ENCODE measurements around the gene CPN2. TPM values are rescaled to one million over a fixed set of nuclear protein-coding genes. Genes with fewer than 3 reads are reported as not detected.

Gene CPN2, protein sequence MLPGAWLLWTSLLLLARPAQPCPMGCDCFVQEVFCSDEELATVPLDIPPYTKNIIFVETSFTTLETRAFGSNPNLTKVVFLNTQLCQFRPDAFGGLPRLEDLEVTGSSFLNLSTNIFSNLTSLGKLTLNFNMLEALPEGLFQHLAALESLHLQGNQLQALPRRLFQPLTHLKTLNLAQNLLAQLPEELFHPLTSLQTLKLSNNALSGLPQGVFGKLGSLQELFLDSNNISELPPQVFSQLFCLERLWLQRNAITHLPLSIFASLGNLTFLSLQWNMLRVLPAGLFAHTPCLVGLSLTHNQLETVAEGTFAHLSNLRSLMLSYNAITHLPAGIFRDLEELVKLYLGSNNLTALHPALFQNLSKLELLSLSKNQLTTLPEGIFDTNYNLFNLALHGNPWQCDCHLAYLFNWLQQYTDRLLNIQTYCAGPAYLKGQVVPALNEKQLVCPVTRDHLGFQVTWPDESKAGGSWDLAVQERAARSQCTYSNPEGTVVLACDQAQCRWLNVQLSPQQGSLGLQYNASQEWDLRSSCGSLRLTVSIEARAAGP
- polyA plus RNA-seq (2013, experiment 1 of 2; ENCODE audit: insufficient read length) = 0.07 TPM
- 0.07 TPM for polyA plus RNA-seq (2013, experiment 2 of 2; ENCODE audit: insufficient read length)

DNA sequence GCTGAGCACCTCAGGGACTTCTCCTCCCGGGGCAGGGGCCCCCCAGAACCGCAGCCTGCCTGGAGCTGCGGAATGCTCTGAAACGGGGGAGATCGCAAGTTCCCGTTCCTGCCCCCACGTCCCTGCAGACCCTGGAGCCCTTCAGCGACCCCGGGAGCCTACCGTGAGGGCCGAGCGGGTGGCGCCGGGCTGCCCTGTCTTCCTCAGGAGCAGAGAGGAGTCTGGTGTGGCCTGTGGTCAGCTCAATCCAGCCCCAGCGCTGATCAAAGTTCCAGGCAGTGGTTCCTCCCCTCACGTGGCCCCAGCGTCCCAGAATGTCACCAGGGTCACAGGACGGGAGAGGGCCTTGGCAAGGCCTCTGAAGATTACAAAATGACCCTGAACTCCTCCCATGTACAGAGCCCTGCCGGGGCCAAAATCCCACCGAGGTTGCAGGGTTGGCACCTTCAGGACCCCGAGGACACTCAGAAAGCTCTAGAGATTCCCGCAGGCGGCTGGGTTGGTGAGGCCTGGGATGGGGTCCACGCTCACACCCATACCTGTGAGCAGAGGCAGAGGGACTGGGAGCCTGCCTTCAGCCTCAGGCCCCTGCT lies at the start of gene CPN2:
CPN2 (minus strand) TSS at position 249 of the 593 bp plus-strand sequence. CDS start 8,626 bp downstream, outside the sequence.
- no peak for DNase-seq

DNA sequence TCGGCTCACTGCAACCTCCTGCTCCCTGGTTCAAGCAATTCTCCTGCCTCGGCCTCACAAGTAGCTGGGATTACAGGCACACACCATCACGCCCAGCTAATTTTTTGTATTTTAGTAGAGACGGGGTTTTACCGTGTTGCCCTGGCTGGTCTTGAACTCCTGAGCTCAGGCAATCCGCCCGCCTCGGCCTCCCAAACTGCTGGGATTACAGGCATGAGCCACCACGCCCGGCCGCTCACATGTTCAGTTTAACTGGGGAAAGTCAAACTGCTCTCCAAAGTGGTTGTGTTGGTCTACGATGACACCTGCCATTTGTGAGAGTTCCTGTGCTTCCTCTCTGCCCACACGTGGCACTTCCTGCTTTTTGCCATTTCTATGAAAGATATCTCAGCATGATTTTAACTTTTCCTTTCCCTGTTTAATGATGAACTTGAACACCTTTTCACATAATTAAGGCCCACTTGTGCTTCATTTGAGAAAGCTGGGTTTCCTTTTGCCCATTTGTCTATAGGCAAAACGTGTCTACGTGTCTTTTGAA lies 48.8 kb upstream of the CPN2 start:
- DNase-seq = no peak

DNA sequence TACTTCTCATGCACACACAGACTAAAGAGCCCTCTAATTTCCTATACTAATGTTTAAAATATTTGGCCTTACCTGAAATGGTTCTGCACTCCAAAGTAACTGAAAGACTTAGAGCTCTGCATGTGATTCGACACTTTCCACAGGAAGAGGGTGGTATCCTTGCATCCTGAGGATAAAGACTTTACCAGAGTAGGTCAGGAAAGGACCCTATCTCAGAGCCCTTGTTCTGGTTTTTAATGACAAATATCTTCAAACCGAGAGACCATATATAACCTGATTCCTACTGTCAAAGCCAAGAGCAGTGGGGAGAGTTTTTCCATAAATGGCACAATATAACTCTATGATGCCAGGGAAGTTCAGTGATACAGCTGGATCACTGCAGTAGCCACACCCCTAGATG lies 48.0 kb upstream of the CPN2 start, which contains the start of gene GP5:
GP5 (minus strand) TSS at position 101 of the 400 bp plus-strand sequence. CDS start 984 bp downstream, outside the sequence.
- no peak for DNase-seq

DNA sequence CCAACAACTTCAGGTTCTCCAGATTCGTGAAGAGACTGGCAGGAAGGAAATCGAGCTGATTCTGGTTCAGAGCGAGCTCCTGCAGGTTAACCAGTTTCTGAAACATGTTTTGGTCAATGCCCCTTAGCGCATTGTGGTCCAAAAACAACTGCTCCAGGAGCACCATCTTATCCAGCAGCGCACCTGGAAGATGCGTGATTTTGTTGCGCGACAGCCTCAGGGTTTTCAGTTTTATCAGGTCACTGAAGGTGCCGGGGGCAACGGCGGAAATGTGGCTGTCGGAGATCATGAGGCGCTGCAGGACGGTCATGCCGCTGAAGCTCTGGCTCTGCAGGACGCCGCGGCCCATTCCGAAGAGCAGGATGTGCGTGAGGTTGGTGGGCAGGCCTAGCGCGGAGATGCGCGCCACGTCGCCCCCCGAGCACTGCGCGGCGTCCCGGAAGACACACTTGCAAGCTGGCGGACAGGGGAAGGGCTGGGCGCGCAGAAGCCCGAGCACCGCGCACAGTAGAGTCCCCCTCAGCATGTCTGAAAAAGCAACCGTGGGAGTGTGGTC lies 46.7 kb upstream of the CPN2 start:
- DNase-seq = peak; percentile 25

DNA sequence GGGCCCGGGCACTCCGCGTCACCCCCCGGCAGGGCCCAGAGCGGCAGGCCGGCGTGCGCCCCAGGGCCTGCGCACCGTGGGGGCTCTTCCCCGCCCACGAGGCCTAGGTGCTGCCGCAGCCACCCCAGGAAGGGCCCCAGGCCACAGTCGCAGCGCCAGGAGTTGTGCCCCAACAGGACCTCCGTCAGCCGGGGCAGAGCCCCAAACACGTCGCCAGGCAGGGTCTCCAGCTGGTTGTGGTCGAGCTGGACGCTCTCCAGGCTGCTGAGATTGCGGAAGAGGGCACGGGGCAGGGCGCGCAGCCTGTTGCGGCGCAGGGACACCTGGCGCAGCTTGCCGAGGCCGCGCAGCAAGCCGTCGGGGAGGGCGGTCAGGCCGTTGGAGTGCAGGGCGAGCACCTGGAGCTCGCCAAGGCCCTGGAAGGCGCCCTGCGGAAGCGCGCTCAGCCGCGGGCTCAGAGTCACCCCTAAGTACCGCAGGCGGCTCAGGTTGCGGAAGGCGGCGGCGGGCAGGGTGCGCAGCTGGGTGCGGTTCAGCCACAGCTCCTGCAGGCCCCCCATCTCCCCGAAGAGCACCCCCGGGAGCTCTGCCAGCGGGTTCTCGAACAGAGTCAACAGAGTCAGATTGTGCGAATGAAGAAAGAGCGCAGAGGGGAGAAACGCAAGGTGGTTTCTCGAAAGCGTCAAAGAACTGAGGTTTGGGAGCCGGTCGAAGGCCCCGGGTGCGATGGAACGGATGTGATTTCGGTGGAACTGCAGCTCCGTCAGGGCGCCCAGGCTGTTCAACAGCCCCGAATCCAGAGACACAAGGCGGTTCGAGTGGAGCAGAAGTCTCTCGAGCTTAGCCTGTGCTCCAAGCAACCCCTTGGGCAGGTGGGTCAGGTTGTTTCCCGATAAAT lies 46.0 kb upstream of the CPN2 start:
- no peak for DNase-seq

DNA sequence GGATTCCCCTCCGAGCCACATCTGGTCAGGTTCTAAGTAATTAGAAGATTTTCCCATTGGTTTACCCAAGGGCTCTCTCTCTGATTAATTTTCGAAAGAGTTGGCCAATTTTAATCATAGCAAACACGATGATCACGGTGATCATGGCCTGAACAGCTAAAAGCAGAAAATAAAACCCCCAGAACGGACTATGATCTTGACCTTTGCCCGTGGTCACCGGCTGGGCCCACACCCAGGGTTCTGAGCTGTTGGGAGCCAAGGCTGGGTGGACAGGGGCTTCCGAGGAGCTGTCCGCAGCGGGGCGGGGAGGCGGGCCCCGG lies 45.4 kb upstream of the CPN2 start:
- no peak for DNase-seq

DNA sequence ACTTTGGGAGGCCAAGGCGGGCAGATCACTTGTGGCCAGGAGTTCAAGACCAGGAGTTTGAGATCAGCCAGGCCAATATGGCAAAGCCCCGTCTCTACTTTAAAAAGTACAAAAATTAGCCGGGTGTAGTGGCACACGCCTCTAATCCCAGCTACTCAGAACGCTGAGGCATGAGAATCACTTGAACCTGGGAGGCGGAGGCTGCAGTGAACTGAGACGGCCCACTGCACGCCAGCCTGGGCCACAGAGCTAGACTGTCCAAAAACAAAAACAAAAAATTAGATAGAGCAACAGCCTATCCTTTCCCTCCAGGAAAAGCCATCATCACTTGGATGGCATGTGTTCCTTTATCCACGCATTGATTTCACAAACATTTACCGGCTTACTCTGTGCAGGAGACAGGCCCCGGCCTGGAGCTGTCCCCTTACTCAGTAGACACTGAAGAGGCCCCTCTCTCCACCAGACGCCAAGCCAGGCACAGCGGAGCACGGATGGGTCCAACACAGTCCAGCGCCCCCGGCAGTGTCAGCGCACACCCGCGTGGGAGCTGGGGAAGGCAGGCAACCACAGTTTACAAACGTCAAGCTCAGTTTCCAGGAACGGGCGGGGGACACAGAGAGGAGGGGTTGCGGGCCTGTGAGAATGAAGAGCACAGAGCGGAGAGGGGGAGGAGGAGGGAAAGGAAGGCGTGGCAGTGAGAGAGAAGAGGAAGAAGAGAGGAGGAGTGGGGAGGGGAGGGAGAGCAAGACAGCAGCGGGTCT lies 44.8 kb upstream of the CPN2 start:
- DNase-seq = no peak

DNA sequence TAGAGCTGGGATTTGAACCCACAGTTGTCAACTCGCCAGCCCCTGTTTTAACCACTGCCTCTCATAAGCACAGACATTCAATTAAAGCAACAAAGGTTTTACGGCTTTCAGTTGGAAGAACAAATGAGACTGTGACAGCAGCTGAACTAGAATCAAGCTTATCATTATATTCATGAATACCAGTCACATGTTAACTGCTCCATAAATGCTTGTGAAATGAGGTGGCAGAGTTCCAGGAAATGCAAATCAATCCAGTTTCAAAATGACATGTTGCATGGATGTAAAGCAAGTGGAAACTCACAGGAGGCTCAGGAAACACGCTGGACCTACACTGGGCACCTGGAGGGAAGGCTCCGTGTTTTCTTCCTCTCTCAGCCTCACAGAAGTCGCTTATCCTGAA lies 44.1 kb upstream of the CPN2 start:
- peak; percentile 28 for DNase-seq

DNA sequence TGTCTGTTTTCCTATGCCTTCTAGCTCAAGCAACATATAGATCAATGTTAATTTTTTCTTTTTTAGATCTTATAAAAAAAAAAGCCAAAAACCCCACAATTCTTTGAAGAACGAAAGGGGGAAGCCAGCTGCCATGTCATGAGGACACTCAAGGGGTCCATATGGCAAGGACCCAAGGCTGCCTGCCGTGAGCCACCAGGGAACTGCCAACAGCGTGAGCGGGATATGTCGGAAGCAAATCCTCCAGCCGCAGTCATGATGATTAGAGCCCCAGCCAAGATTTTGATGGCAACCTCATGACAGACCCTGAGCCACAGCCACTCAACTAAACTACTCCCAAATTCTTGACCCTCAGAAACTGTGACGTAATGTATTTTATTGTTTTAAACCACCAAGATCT lies 41.4 kb upstream of the CPN2 start:
- DNase-seq = no peak

DNA sequence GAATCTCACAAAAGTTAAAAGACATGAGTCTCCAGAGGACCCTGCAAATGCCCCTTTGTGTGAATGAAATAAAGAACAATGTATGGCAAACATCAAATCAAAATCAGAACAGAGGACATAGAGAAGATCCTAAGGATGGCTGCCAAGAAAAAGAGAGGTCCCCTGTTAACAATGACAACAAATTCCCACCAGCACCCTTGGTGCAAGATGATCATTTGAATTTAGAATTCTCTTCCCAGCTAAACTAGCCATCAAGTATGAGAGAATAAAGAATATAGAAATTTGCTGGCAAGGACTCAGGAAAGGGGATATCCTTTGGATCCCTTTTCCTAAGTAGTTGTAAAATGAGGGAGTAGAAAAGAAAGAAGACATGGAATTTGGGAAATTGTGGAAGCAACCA lies 39.7 kb upstream of the CPN2 start:
- no peak for DNase-seq

DNA sequence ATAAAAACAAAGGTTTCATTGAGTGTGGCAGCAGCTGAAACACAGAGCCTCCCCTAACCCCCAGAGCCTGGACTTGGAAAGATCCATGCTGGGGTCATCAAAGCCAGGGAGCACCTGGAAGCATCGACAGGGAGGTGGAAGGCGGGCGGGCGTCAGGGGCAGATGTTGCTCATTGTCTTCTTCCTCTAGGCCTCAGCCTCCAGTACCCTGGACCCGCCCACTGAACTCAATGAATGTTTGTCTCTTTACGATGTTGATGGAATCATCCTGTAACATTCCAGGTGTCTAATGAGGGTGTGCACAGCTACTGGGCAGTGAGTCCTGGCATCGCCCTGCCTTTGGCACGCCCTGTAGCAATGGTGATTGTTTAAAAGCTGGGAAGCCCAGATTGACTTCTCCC lies 38.1 kb upstream of the CPN2 start:
- no peak for DNase-seq

DNA sequence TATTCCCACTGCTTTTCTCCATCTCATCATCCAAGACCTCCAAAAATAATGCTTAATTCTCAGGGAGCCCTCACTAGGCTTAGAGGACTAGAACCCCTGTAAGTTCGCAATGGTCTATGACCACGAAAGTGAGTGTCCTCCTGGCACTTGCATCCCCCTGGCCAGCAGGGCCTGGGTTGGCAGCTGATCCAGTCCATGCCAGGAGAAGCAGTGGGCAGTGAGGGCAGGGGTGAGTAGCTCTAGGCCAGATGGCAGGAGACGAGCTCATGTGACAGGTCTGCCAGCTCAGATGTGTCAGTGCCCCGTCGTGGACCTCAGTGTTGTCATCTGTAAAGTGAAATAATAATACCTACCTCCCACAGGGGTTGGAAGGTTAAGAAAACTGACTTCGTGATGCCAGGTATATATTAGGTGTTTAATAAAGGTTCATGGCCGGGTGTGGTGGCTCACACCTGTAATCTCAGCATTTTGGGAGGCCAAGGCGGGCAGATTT lies 36.8 kb upstream of the CPN2 start:
- no peak for DNase-seq

DNA sequence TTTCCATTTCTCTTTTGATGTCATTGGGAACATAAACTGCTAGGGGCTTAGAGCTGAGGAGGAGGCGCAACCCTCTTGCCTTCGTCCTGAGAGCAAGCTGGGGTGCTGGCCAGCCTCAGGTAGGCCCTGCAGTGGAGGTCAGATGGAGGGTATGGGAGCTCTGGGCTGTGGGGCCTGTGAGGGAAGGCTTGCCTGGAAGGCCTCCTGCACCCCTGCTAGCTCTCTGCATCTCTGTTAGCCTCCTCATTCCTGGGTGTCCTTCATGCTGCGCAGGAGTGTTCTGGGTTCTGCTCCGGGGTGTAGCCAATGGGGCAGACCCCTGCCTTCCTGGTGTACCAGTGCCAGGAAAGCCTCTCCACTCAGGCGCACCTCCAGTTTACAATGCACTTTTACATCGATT lies 36.1 kb upstream of the CPN2 start:
- DNase-seq = no peak

DNA sequence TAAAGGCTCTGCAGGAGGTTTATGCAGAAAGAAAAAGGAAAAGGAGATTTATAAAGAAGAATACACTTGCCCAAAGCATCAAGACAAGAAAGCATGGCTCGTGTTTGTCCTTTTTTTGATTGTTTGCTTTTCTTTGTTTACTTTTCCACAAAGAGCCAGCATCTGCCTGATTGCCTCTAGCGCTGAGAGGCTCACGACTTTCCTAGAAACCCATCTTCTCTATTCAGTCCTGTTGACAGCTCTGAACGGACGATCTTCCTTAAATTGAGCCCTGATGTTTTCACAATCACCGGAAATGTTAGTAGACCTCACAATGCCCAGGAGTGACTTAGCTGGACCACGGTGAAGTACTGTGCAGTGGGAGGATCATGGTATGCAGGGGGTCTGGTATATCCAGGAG lies 35.5 kb upstream of the CPN2 start:
- no peak for DNase-seq

DNA sequence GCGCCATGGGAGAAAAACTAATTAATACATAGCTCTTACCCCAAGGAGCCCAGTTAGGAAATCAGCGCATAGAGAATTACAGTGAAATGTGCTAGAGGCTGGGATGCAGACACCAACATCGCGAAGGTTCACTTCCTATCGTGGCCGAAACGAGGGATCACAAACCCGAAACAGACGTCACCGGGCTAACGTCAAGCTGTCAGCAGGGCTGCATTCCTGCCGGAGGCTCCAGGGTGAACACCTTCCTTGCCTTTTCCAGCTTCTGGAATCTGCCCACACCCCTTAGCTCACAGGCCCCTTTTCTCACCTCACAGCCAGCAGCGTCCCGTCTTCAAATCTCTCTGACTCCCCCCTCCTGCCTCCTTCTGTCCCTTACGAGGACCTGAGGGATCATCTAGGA lies 34.9 kb upstream of the CPN2 start:
- DNase-seq = no peak

DNA sequence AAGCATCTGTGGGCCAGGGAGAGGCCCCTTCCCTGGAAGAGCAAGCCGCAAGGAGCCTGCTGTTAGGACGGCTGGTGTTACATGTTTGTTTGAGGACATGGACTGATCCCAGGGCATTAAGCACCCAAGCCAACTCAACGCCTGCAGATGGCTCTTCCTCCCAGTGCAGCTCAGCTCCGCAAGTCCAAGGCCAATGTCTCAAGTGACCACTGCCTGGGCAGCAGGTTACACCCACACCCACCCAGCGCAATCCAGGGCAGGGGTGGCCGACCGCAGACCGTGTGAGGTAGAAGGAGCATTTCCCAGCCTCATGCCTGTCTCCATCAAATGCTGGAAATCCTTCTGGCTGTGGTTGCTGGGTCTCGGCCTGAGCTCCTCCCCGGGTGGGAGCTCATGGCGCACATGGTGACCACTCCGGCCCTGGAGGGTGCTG lies 33.5 kb upstream of the CPN2 start:
- DNase-seq = no peak

DNA sequence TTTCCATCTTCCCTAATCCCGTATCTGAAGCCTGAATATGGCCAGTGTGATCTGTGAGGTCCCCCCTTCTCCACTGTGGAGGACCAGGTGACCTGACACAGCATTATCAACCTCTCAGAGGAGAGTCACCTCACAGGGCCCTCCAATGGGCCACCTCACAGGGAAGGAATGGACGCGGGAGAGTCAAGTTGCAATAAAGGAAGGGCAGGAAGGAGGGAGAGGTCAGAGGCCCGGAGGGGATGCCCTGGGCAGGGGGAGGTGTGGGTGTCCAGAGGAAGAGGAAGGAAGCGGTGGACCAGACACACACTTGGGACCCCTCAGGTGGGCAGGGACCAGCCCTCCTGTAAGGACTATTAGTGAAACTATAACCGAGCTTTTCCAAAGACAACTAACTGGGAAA lies 33.0 kb upstream of the CPN2 start:
- DNase-seq = no peak

DNA sequence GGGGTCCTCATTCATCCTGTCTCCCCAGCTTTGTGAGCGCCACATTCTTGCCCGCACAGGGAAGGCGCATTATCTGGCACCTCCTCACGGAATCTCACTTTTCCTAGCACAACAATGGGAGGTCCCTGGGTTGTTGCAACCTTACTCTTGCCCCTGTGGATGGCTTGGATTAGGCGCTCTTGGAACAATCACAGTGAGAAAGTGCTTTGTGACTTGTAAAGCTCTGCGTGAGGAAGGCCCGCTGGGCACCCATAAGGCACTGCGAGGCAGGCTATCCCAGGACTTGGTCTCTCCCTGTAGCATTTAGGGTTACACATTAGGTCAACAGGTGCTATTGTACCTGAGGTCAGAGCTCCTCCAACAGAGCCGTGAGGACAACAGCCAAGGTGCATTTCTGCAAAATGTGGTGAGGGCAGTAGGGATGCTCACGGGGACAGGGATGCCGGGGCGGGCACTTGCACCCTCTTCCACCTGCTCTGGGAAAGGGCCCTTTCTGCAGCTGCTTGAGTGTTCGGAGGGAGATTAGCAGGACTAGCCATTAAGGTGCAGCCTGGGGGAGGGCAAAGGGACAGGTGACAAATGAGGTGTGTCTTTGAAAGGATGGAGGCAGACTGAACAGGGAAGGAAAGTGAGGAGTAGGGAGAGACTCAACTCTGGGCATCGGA lies 32.3 kb upstream of the CPN2 start:
- DNase-seq = no peak

DNA sequence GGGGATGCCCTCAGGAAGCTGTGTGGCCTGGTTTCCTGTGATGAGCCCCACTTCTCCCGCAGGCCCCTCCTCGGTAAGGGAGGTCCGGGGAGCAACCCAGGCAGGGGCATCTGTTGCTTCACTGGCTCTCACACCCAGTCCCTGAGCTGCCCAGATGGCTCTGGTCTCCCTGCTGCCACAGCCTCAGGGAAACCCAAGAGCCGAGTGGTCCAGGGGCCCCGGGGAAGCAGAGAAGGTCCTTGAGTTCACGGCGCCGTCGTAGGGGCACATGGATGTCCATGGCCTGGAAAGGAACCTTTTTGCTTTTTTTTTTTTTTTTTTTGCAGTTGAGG lies 31.7 kb upstream of the CPN2 start:
- DNase-seq = no peak

DNA sequence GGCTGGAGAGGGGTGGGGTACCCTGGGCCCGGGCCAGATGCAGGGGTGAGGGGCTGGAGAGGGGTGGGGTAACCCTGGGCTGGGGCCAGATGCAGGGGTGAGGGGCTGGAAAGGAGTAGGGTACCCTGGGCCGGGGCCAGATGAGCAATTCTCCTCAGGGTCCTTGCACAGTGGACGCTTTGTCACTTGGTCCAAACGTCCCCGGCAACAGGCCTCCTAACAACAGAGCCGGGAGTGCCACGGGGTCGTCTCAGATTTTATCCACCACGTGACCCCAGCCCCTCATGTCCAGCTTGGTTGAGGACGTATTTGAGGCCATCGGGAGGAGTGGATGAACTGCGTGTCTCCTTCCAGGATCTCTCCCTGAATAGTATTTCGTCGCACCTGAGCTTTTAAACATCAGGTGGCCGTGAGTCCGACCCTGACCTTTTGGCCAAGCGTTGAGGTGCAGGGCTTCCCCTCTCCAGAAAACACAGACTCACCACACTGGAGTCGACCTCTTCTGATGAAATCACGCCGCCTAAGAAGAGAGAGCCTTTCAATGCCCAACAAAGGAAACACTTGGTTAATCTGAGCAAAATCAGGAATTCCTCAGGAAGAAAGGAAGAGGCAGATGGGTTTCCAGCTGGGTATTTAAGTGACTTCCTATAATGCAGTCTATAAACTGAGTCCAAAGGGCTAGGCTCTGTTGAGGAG lies 31.2 kb upstream of the CPN2 start:
- no peak for DNase-seq
